HCT116 (cell line): Measurements from ENCODE around the gene PRKCD. TPM values are rescaled to one million over a fixed set of nuclear protein-coding genes. Genes with fewer than 3 reads are reported as not detected.

Experiments
- ATAC-seq: fragments of 200-7000 bp; cut with Tn5 transposase; 2 replicates; pipeline ENCODE4 v1.9.1; 2020; ENCODE audit warnings: mild to moderate bottlenecking, moderate library complexity
- BruUV-seq: library from RNA; stranded (reverse); fragments of 400-500 nt; replicated peaks from 2 replicates; lab custom pipeline; 2021; lab: Mats Ljungman, UMichigan
- CTCF ChIA-PET: fragments of 300-600 bp; sonication (Branson Sonifier 250); formaldehyde crosslinking; loops from one replicate; lab custom pipeline; 2021; ENCODE audit warnings: antibody characterized with exemption; lab: Charles Lee
- POLR2A ChIA-PET: fragments of 300-600, 350-600 bp; sonication (Branson Sonifier 250); formaldehyde crosslinking; loops from one replicate; lab custom pipeline; 2021; ENCODE audit warnings: antibody characterized with exemption; lab: Charles Lee
- RAD21 ChIA-PET, 2 experiments: fragments of 300-600 bp; sonication (Branson Sonifier 250); formaldehyde crosslinking; loops; one replicate each; lab custom pipeline; 2023; ENCODE audit warnings: low total read pairs in 2 of 2; ENCODE audit not compliant: uncharacterized antibody in 2 of 2, unreplicated experiment in 2 of 2, low non-redundant PET in 1 of 2; lab: Charles Lee
- DNase-seq: peaks from one replicate; pipeline ENCODE4 v3.0.0-alpha.2; 2010; ENCODE audit warnings: low read depth, low spot score
- H2AFZ ChIP-seq: fragments of 200-600 bp; shearing (Covaris generic), sonication (generic); 2 replicates; pipeline ENCODE4 v1.6.1; 2017; ENCODE audit warnings: low read depth, mixed run types, mixed read lengths, antibody characterized with exemption, low read length; ENCODE audit not compliant: poor library complexity, severe bottlenecking
- H3K27ac ChIP-seq: 2 replicates; pipeline ENCODE4 v1.5.1; 2012; ENCODE audit warnings: low read depth, low read length
- H3K27me3 ChIP-seq: fragments of 200-600 bp; sonication (generic); 2 replicates; pipeline ENCODE4 v1.6.1; 2016; ENCODE audit warnings: mixed run types, low read length, mixed read lengths; ENCODE audit not compliant: insufficient read depth
- H3K36me3 ChIP-seq, 2 experiments: fragments of 200-500 bp in 1 of 2; fragments of 200-600 bp in 1 of 2; sonication (Bioruptor generic) in 1 of 2; sonication (generic) in 1 of 2; 2 replicates each; pipeline versions ENCODE4 v1.5.1 to v1.6.1; 2014 to 2016; ENCODE audit warnings: low read length in 2 of 2, inconsistent platforms in 1 of 2, mixed read lengths in 1 of 2, mixed run types in 1 of 2; ENCODE audit not compliant: insufficient read depth in 2 of 2, control insufficient read depth in 1 of 2
- H3K4me1 ChIP-seq, 2 experiments: fragments of 200-600 bp in 1 of 2; sonication (generic) in 1 of 2; 2 replicates each; pipeline versions ENCODE4 v1.5.1 to v1.6.1; 2012 to 2017; ENCODE audit warnings: low read length in 2 of 2, inconsistent platforms in 1 of 2, mild to moderate bottlenecking in 1 of 2, mixed read lengths in 1 of 2, mixed run types in 1 of 2, moderate library complexity in 1 of 2; ENCODE audit not compliant: insufficient read depth in 2 of 2, control insufficient read depth in 1 of 2
- H3K4me2 ChIP-seq: fragments of 200-600 bp; sonication (generic); 2 replicates; pipeline ENCODE4 v1.6.1; 2017; ENCODE audit warnings: mixed run types, low read length, mixed read lengths
- H3K4me3 ChIP-seq, 2 experiments: fragments of 200-600 bp in 1 of 2; sonication (generic) in 1 of 2; replicated peaks in 1 of 2; 2 replicates each; pipeline ENCODE4 v1.5.1; 2011 to 2016; ENCODE audit warnings: low read length in 2 of 2, control low read depth in 1 of 2, low read depth in 1 of 2, mild to moderate bottlenecking in 1 of 2, mixed read lengths in 1 of 2, mixed run types in 1 of 2
- H3K79me2 ChIP-seq: fragments of 200-600 bp; sonication (generic); 2 replicates; pipeline ENCODE4 v1.6.1; 2017; ENCODE audit warnings: mild to moderate bottlenecking, mixed run types, low read length, moderate library complexity, mixed read lengths; ENCODE audit not compliant: insufficient read depth
- H3K9ac ChIP-seq: fragments of 200-600 bp; sonication (generic); 2 replicates; pipeline ENCODE4 v1.6.1; 2016; ENCODE audit warnings: low read length, mixed read lengths
- H3K9me2 ChIP-seq: fragments of 200-600 bp; sonication (generic), shearing (Covaris generic); 2 replicates; pipeline ENCODE4 v1.6.1; 2017; ENCODE audit warnings: mixed run types, mild to moderate bottlenecking, moderate library complexity; ENCODE audit not compliant: insufficient read depth
- H3K9me3 ChIP-seq, 2 experiments: fragments of 200-500 bp in 1 of 2; fragments of 200-600 bp in 1 of 2; sonication (Bioruptor generic) in 1 of 2; sonication (generic) in 1 of 2; 2 replicates each; pipeline ENCODE4 v1.6.1; 2014 to 2017; ENCODE audit warnings: low read length in 2 of 2, mixed read lengths in 2 of 2, inconsistent platforms in 1 of 2, low read depth in 1 of 2, mild to moderate bottlenecking in 1 of 2, mixed run types in 1 of 2, moderate library complexity in 1 of 2; ENCODE audit not compliant: control insufficient read depth in 1 of 2, insufficient read depth in 1 of 2
- H4K20me1 ChIP-seq: fragments of 200-600 bp; sonication (generic), shearing (Covaris generic); 2 replicates; pipeline ENCODE4 v1.6.1; 2017; ENCODE audit warnings: mixed run types, mild to moderate bottlenecking, moderate library complexity; ENCODE audit not compliant: insufficient read depth
- CTCF ChIP-seq, 3 experiments: fragments of 200-600 bp in 1 of 3; sonication (generic) in 1 of 3; IDR thresholded peaks in 2 of 3; conservative IDR thresholded peaks in 1 of 3; 2 replicates each; pipeline ENCODE4 v1.5.1; 2012 to 2017; ENCODE audit warnings: low read depth in 2 of 3, low read length in 2 of 3, antibody characterized with exemption in 1 of 3, borderline replicate concordance in 1 of 3, control low read depth in 1 of 3, mild to moderate bottlenecking in 1 of 3, mixed read lengths in 1 of 3, mixed run types in 1 of 3, moderate library complexity in 1 of 3; ENCODE audit not compliant: insufficient read depth in 1 of 3
- EGR1 ChIP-seq: IDR thresholded peaks from 2 replicates; pipeline ENCODE4 v1.6.1; 2012; ENCODE audit warnings: low read depth
- POLR2A ChIP-seq: IDR thresholded peaks from 2 replicates; pipeline ENCODE4 v1.7.0; 2011; ENCODE audit warnings: borderline replicate concordance; ENCODE audit not compliant: insufficient read depth, insufficient read length; ENCODE audit errors: extremely low read depth
- POLR2AphosphoS5 ChIP-seq: IDR thresholded peaks from 2 replicates; pipeline ENCODE4 v1.6.1; 2011; ENCODE audit warnings: mild to moderate bottlenecking, low read depth, low read length, moderate library complexity
- RAD21 ChIP-seq: IDR thresholded peaks from 2 replicates; pipeline ENCODE4 v1.6.1; 2012; ENCODE audit warnings: low read depth, mild to moderate bottlenecking
- TCF7L2 ChIP-seq: IDR thresholded peaks from 2 replicates; pipeline ENCODE4 v1.7.0; 2011; ENCODE audit warnings: borderline replicate concordance, inconsistent platforms; ENCODE audit not compliant: insufficient read depth, insufficient read length; ENCODE audit errors: extremely low read depth
- ZBTB33 ChIP-seq: IDR thresholded peaks from 2 replicates; pipeline ENCODE4 v1.6.1; 2011; ENCODE audit warnings: mild to moderate bottlenecking, low read length, moderate library complexity; ENCODE audit not compliant: insufficient replicate concordance; ENCODE audit errors: extremely low read depth
- ZFX ChIP-seq: fragments of 450-650 bp; IDR thresholded peaks from 2 replicates; pipeline ENCODE4 v1.6.1; 2017
- intact Hi-C: fragments of 100-400 bp; cut with micrococcal nuclease; formaldehyde crosslinking; loops from 2 replicates; pipeline ENCODE4 v1.10.0; 2022
- total RNA-seq: library from RNA; stranded (reverse); gene quantifications from one replicate; pipeline ENCODE4 v1.2.1, GENCODE V29; 2021; ENCODE audit not compliant: unreplicated experiment
- TF ChIP-seq, protein P1 (sequence below): IDR thresholded peaks from 2 replicates; pipeline ENCODE4 v1.6.1; 2012; ENCODE audit warnings: low read depth
- TF ChIP-seq, protein P2 (sequence below): IDR thresholded peaks from 2 replicates; pipeline ENCODE4 v1.6.1; 2012

PRKCD gene
- total RNA-seq, 1 experiment from 2014 or later: 34.4 TPM

DNA sequence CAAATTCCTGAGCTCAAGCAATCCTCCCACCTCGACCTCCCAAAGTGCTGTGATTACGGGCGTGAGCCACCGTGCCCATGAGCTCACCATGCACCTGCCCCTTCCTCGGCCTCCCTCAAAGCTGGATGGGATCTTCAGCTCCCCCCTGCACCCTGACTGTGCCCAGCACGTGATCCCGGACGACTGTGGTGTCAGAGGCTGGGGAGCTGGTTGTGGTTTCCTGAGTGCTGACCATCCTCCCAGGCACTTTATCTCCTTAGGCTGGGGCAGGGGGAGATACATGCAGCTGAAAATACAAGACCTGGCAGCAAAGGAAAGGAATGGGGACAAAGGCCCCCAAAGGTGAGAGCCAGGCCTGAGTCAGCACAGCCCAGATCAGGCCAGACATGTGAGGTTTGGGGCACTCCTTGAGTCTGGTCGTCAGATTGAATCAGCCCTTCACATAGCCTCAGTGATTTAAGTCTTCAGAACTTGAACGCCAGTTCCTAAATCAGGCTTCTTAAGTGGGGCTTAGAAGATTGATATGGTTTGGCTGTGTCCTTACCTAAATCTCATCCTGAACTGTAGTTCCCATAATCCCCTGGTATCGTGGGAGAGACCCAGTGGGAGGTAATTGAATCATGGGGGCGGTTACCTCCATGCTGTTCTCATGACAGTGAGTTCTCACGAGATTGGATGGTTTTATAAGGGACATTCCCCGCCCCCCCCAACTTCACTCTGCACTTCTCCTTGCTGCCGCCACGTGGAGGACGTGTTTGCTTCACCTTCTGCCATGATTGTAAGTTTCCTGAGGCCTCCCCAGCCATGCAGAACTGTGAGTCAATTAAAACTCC is 35.8 kb downstream of the PRKCD start (continued):
- TF ChIP-seq, protein P1, sequence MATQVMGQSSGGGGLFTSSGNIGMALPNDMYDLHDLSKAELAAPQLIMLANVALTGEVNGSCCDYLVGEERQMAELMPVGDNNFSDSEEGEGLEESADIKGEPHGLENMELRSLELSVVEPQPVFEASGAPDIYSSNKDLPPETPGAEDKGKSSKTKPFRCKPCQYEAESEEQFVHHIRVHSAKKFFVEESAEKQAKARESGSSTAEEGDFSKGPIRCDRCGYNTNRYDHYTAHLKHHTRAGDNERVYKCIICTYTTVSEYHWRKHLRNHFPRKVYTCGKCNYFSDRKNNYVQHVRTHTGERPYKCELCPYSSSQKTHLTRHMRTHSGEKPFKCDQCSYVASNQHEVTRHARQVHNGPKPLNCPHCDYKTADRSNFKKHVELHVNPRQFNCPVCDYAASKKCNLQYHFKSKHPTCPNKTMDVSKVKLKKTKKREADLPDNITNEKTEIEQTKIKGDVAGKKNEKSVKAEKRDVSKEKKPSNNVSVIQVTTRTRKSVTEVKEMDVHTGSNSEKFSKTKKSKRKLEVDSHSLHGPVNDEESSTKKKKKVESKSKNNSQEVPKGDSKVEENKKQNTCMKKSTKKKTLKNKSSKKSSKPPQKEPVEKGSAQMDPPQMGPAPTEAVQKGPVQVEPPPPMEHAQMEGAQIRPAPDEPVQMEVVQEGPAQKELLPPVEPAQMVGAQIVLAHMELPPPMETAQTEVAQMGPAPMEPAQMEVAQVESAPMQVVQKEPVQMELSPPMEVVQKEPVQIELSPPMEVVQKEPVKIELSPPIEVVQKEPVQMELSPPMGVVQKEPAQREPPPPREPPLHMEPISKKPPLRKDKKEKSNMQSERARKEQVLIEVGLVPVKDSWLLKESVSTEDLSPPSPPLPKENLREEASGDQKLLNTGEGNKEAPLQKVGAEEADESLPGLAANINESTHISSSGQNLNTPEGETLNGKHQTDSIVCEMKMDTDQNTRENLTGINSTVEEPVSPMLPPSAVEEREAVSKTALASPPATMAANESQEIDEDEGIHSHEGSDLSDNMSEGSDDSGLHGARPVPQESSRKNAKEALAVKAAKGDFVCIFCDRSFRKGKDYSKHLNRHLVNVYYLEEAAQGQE: no peak
- TF ChIP-seq ZFX (peak; percentile 60; the same call in 1 of the 2 replicates), POLR2AphosphoS5 (peak; percentile 87)

GRCh38 chr3:53198256-53198977 is 37.4 kb downstream of the PRKCD start:
- ChIA-PET POLR2A (no interaction called here), CTCF (no interaction called here), RAD21 (no interaction called here)
- Histone ChIP-seq H3K4me1 (peaks cover 18 to 49% of the 10 kb centered on the region in 2 experiments), H3K9me2 (no peaks in the 10 kb centered on the region), H4K20me1 (no peaks in the 10 kb centered on the region), H3K9ac (no peak overlapping the region), H3K27ac (no peak overlapping the region), H2AFZ (no peak overlapping the region), H3K4me2 (peak overlapping the region; percentile 27), H3K4me3 (0 out of 4 replicates have a peak overlapping the region, but pooled peaks of 1 of the 2 experiments have one; percentile 7), H3K79me2 (peaks cover 24% of the 10 kb centered on the region), H3K27me3 (no peaks in the 10 kb centered on the region), H3K9me3 (no peaks in the 10 kb centered on the region), H3K36me3 (peaks cover 0 to 23% of the 10 kb centered on the region in 2 experiments; a peak in 1 of 4 replicates)
- DNase-seq: no peak
- no peak for ATAC-seq
- intact Hi-C loops: loop anchor here (5.0 kb wide), 1 partner anchor 346 kb away; no protein-coding TSS in a partner anchor
- BruUV-seq: no TSS peak
- TF ChIP-seq RAD21: no peak
- no peak for TF ChIP-seq POLR2A
- TF ChIP-seq ZBTB33: no peak
- TF ChIP-seq, protein P2, sequence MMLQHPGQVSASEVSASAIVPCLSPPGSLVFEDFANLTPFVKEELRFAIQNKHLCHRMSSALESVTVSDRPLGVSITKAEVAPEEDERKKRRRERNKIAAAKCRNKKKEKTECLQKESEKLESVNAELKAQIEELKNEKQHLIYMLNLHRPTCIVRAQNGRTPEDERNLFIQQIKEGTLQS: no peak
- TF ChIP-seq CTCF (IDR thresholded peaks at IDR 0.05 in 2 of 3, conservative IDR thresholded peaks at IDR 0.05 in 1 of 3; ENCODE audit: borderline replicate concordance in 1 of 3, insufficient read depth in 1 of 3, low read depth in 2 of 3, low read length in 2 of 3): no peak
- TF ChIP-seq EGR1: no peak
- TF ChIP-seq TCF7L2: no peak
